ENCODE results near the gene GRK7.
"Not testable (repeated sequence)": the region's sequence is repeated elsewhere in the genome, so short reads cannot be mapped to it uniquely, and the experiment has no call there.

The GRK7 gene

DNA sequence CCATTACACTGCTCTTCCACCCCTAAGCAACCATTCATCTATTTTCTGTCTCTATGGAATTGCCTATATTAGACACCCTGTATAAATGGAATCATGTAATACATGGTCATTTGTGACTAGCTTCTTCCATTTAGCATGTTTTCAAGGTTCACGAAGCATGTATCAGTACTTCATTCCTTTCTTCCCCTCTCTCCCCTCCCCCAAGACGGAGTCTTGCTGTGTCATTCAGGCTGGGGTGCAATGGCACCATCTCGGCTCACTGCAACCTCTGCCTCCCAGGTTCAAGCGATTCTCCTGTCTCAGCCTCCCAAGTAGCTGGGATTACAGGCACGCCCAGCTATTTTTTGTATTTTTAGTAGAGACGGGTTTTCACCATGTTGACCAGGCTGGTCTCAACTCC lies 40.3 kb downstream of the GRK7 start:
- not testable (repeated sequence) for H3K36me3 Mint-ChIP-seq (ENCODE audit: insufficient read depth); H3K9me3 Mint-ChIP-seq; H3K27ac Mint-ChIP-seq (ENCODE audit: low read depth); DNase-seq (ENCODE audit: low spot score in 2 of 2); H3K27me3 Mint-ChIP-seq; ATAC-seq (replicated peaks; ENCODE audit: extremely low read depth, poor library complexity, severe bottlenecking); H3K4me1 Mint-ChIP-seq; H3K4me3 Mint-ChIP-seq

DNA sequence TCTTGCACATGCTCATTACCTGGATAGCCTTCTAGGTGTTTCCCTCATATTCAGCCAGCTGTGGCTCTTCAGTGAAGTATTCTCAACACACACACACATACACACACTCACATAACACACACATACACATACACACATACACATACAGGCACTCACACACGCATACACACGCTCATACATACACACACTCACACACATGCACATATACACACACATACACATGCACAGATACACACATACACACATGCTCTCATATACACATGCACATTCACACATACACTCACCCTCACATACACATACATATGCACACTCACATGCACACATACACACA lies 41.2 kb downstream of the GRK7 start:
- H3K27ac Mint-ChIP-seq (ENCODE audit: low read depth) = no peak overlapping the region
- ATAC-seq (replicated peaks; ENCODE audit: extremely low read depth, poor library complexity, severe bottlenecking) = no peak
- H3K36me3 Mint-ChIP-seq (ENCODE audit: insufficient read depth) = no peaks in the 10 kb centered on the region
- no peak for DNase-seq (ENCODE audit: low spot score in 2 of 2)
- no peak overlapping the region for H3K4me3 Mint-ChIP-seq
- no peaks in the 10 kb centered on the region for H3K27me3 Mint-ChIP-seq
- H3K4me1 Mint-ChIP-seq = no peaks in the 10 kb centered on the region
- H3K9me3 Mint-ChIP-seq = no peaks in the 10 kb centered on the region

DNA sequence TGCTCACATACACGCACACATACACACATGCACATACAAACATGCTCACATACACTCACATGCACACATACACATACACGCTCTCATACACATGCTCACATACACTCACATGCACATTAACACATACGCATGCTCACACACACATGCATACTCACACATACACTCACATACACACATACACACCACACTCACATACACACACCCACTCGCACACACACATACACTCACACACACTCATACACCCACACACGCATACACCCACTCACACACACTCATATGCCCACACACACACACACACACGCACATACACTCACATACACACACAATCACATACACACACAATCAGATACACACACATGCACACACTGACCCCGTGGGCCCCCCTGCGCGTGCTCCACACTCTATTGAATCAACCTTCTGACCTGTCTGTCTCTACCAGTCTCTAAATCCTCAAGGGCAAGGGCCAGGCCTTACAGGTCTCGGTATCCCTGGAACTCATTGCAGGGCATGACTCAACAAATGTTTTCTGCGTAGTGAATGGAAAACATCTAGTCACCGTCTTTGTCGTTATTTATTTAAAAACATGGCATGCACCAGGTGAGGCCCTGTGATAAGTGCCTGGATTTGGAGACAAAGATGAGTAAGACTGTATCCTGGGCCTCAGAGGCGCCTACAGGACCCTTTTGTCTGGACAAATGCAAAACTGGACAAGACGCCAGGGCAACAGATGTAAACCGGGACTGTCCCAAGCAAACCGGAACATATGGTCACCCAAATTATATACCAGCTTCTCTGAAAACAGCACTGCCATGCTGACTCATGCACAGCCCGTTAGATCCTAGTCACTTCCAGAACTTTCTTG lies 41.8 kb downstream of the GRK7 start:
- Mint-ChIP-seq H3K4me3 (no peak overlapping the region), H3K27ac (ENCODE audit: low read depth) (no peak overlapping the region), H3K27me3 (no peaks in the 10 kb centered on the region), H3K4me1 (no peaks in the 10 kb centered on the region), H3K9me3 (no peaks in the 10 kb centered on the region), H3K36me3 (ENCODE audit: insufficient read depth) (no peaks in the 10 kb centered on the region)
- ATAC-seq (replicated peaks; ENCODE audit: extremely low read depth, poor library complexity, severe bottlenecking) (no peak), DNase-seq (ENCODE audit: low spot score in 2 of 2) (no peak)

DNA sequence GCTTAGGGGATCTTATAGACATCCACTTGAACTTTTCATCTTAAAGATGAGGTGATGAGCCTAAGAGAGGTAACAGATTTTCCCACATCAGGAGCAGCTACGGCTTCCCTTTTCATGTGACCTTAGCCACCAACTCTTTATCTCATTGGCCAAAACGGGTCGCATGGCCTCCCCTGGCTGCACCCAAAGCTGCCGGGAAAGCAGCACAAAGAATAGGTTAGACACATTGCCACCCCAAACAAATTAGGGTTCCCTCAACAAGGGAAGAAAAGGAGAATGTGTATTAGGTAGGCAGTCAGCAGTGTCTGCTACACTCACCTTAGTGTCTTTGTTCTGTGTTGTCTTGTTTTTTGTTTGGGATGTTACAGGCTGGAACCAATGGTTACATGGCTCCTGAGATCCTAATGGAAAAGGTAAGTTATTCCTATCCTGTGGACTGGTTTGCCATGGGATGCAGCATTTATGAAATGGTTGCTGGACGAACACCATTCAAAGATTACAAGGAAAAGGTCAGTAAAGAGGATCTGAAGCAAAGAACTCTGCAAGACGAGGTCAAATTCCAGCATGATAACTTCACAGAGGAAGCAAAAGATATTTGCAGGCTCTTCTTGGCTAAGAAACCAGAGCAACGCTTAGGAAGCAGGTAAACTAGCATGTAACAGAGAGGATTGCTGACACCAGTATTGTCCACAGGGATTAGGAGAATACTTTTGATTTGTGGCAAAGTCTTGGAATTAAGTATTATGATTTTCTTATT lies 44.2 kb downstream of the GRK7 start:
- no peak overlapping the region for H3K4me3 Mint-ChIP-seq
- ATAC-seq (replicated peaks; ENCODE audit: extremely low read depth, poor library complexity, severe bottlenecking) (no peak), DNase-seq (ENCODE audit: low spot score in 2 of 2) (no peak)
- no peaks in the 10 kb centered on the region for H3K4me1 Mint-ChIP-seq
- H3K27me3 Mint-ChIP-seq = no peaks in the 10 kb centered on the region
- no peaks in the 10 kb centered on the region for H3K36me3 Mint-ChIP-seq (ENCODE audit: insufficient read depth)
- H3K27ac Mint-ChIP-seq (ENCODE audit: low read depth) = no peak overlapping the region
- no peaks in the 10 kb centered on the region for H3K9me3 Mint-ChIP-seq

DNA sequence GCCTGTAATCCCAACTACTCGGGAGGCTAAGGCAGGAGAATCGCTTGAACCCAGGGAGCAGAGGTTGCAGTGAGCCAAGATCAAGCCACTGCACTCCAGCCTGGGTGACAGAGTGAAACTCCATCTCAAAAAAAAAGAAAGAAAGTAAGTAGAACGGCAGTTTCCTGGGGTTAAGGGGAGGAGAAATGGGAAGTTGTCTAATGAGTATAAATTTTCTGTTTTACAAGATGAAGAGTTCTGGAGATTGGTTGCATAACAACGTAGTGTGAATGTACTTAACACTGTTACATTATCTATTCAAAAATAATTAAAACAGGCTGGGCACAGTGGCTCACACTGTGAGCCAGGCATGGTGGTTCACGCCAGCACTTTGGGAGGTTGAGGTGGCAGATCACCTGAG lies 45.4 kb downstream of the GRK7 start:
- Mint-ChIP-seq H3K27ac (ENCODE audit: low read depth) (no peak overlapping the region), H3K4me1 (no peaks in the 10 kb centered on the region), H3K27me3 (no peaks in the 10 kb centered on the region), H3K9me3 (no peaks in the 10 kb centered on the region), H3K36me3 (ENCODE audit: insufficient read depth) (no peaks in the 10 kb centered on the region), H3K4me3 (no peak overlapping the region)
- ATAC-seq (replicated peaks; ENCODE audit: extremely low read depth, poor library complexity, severe bottlenecking) (no peak), DNase-seq (ENCODE audit: low spot score in 2 of 2) (no peak)

DNA sequence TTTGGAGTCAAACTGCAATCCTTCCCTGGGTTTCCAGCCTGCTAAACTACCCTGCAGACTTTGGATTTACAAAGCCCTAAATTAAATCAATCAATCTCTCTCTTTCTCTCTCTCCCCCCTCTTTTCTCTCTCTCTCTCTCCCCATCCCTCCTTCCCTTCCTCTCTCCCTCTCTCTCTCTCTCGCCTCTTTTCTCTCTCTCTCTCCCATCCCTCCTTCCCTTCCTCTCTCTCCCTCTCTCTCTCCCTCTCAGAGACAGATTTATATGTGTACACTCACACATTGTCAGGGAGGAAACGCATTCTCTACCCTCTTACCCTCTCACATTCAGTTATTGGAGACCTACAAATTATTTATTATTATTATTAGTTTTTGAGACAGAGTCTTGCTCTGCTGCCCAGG lies 47.0 kb downstream of the GRK7 start:
- H3K36me3 Mint-ChIP-seq (ENCODE audit: insufficient read depth) = no peaks in the 10 kb centered on the region
- no peaks in the 10 kb centered on the region for H3K9me3 Mint-ChIP-seq
- H3K27me3 Mint-ChIP-seq = no peaks in the 10 kb centered on the region
- H3K27ac Mint-ChIP-seq (ENCODE audit: low read depth) = no peak overlapping the region
- no peak overlapping the region for H3K4me3 Mint-ChIP-seq
- ATAC-seq (replicated peaks; ENCODE audit: extremely low read depth, poor library complexity, severe bottlenecking) (no peak), DNase-seq (ENCODE audit: low spot score in 2 of 2) (no peak)
- no peaks in the 10 kb centered on the region for H3K4me1 Mint-ChIP-seq

DNA sequence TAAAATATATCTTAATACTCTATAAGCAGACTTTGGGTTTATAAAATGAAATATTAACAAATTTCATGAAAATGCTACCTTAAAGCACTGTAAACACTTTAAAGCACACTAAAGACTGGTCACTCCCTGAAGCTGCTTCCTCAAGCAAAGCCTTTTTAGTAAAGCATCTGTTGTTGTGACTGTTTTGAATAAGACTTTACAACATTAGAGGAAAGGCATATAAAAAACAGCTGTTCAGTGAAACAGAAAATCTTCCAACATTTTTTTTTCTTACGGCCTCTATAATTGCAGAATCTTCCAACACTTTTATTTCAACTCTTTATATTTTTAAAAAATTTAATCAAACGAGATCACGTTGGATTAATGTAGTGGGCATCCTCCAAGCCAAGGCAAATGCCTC lies 48.1 kb downstream of the GRK7 start:
- H3K36me3 Mint-ChIP-seq (ENCODE audit: insufficient read depth) = no peaks in the 10 kb centered on the region

DNA sequence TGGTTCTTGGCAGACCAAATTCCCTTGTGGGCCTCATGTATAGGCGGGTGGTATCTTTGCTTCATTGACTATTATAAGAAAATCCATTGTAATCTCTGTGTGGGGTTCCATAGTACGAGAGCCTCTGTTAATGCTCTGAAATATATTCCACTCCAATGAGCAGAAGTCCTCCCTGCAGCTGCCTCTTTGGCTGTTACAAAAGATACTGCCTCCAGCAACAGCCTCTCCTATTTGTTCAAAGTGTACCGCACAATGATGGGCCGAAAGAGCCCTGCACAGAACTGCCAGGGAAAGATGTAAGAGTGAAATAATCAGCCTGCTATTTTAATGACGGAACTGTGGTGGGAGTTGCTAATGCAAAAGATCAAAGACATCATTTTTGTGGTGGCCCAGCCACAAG lies 48.9 kb downstream of the GRK7 start:
- no peaks in the 10 kb centered on the region for H3K4me1 Mint-ChIP-seq
- H3K27ac Mint-ChIP-seq (ENCODE audit: low read depth) = no peak overlapping the region
- no peaks in the 10 kb centered on the region for H3K36me3 Mint-ChIP-seq (ENCODE audit: insufficient read depth)
- H3K4me3 Mint-ChIP-seq = no peak overlapping the region
- no peak for DNase-seq (ENCODE audit: low spot score in 2 of 2)
- H3K27me3 Mint-ChIP-seq = no peaks in the 10 kb centered on the region
- ATAC-seq (replicated peaks; ENCODE audit: extremely low read depth, poor library complexity, severe bottlenecking) = no peak
- no peaks in the 10 kb centered on the region for H3K9me3 Mint-ChIP-seq

More for the DNA sequence above, 48.1 kb downstream of the GRK7 start:
- no peak for ATAC-seq (replicated peaks; ENCODE audit: extremely low read depth, poor library complexity, severe bottlenecking)
- no peak overlapping the region for H3K4me3 Mint-ChIP-seq
- no peaks in the 10 kb centered on the region for H3K4me1 Mint-ChIP-seq
- no peaks in the 10 kb centered on the region for H3K27me3 Mint-ChIP-seq
- H3K27ac Mint-ChIP-seq (ENCODE audit: low read depth) = no peak overlapping the region
- DNase-seq (ENCODE audit: low spot score in 2 of 2) = no peak
- H3K9me3 Mint-ChIP-seq = no peaks in the 10 kb centered on the region

DNA sequence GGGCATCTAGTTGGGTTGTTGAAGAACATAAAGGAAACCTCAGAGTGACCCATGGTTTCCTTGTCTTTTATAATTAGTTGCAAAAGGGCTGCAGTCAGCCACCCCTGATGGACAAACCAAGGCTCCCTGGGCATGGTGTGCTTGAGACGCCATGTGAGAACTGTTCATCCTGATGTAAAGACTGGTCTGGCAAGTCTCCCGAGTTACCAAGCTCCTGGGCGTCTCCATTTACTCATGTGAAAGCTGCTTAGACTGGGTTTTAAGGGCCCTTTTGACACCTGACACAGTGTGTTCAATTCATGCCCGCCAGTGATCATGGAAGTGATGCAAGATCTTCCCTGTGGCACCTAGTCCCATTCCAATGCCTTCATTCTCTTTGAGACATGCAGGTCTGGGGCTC lies 49.4 kb downstream of the GRK7 start:
- no peaks in the 10 kb centered on the region for H3K36me3 Mint-ChIP-seq (ENCODE audit: insufficient read depth)
- ATAC-seq (replicated peaks; ENCODE audit: extremely low read depth, poor library complexity, severe bottlenecking) (no peak), DNase-seq (ENCODE audit: low spot score in 2 of 2) (no peak)
- no peak overlapping the region for H3K27ac Mint-ChIP-seq (ENCODE audit: low read depth)
- peaks cover 3% of the 10 kb centered on the region for H3K27me3 Mint-ChIP-seq
- no peaks in the 10 kb centered on the region for H3K9me3 Mint-ChIP-seq
- no peaks in the 10 kb centered on the region for H3K4me1 Mint-ChIP-seq
- no peak overlapping the region for H3K4me3 Mint-ChIP-seq

All from central memory CD8-positive, alpha-beta T cell (primary cell).